LNCaP clone FGC (cell line): ENCODE results near the gene CAMK2G.

Source experiments
- DNase-seq: peaks from one replicate; pipeline ENCODE4 v3.0.0-alpha.2; 2011; ENCODE audit warnings: low read depth
- H3K4me3 ChIP-seq: 2 replicates; pipeline ENCODE4 v1.5.1; 2011; ENCODE audit warnings: mild to moderate bottlenecking, low read depth, low read length, control low read depth
- CTCF ChIP-seq: IDR thresholded peaks from 2 replicates; pipeline ENCODE4 v1.5.1; 2012; ENCODE audit warnings: mild to moderate bottlenecking; ENCODE audit not compliant: control insufficient read depth, insufficient read depth; ENCODE audit errors: extremely low read depth

CAMK2G gene

DNA sequence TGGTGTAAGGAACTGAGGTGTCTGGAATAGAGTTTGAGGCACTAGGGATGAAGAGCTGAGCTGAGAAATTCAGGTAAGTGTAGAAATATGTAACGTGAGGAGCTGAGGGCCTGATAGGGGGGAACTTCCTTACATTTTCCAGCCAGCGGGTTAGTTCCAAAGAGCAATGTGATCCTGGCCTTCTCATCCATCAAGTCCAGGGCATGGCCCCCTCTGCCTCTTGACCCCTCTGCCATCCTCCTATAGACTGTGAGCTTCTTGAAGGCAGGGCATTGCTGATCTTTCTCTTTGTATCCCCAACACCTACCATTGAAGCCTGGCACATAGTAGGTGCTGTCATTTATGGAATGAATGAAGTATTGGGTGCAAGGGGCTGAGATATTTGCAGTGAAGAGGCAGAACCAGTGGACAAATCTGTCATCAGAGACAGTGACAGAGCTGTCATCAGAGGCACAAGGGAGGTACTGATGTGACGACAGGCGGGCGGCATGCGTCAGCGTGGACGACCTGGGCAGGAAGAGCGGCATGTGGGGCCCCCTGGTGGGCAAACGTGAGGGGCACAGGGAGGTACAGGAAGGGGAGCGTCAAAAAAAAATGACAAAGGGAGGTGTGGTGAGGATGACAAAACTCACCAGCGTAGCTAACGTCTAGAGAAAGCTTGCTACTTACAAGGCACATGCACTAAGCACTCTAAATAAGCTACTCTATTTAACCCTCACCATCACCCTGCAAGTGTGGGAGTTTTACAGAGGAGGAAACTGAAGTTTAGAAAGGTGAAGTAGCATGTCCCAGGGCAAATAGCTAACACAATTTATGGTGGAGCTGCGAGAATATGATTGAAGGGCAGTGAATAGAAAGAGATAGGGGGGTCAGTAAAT is 5.2 kb upstream of the CAMK2G start:
- DNase-seq: no peak
- peak; percentile 77 for TF ChIP-seq CTCF

DNA sequence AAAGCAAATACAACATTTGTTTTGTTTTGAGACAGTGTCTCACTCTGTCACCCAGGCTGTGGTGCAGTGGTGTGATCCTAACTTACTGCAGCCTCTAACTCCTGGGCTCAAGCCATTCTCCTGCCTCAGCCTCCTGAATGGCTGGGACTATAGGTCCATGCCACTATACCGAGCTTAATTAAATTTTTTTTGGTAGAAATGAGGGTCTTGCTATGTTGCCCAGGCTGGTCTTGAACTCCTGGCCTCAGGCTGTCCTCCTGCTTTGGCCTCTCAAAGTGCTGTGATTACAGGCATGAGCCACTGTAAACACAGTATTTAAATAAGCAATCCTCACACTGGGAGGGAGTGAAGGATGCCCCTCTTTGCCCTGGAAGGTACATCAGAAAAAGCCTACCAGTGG is 4.0 kb upstream of the CAMK2G start:
- H3K4me3 ChIP-seq: no peak overlapping the region
- DNase-seq: no peak
- no peak for TF ChIP-seq CTCF

More for the DNA sequence above, 5.2 kb upstream of the CAMK2G start:
- no peak overlapping the region for H3K4me3 ChIP-seq

GRCh38 chr10:73877533-73878160 is 3.3 kb upstream of the CAMK2G start:
- no peak for TF ChIP-seq CTCF
- no peak overlapping the region for H3K4me3 ChIP-seq
- DNase-seq: no peak

DNA sequence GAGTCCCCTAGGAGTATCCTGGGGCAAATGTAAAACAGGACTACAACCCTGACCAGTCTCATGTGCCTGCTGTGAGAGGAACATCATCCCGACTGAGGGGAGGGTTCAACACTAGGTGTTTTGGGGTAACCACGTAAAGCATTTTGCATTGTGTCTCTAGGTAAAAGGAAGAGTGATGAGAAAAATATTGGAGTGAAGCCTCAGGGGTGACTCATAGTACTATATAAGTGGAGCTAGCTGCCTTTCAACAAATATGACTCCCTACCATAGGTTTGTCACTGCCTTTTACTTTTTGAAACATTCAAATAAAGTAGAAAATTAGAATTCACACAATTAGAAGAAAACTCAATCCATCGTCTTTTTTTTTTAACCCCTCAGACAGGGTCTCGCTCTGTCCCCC is 2.6 kb upstream of the CAMK2G start:
- no peak for DNase-seq
- TF ChIP-seq CTCF: no peak
- no peak overlapping the region for H3K4me3 ChIP-seq

- no peak overlapping the region for H3K4me3 ChIP-seq
- TF ChIP-seq CTCF: no peak
- DNase-seq: no peak
Observed at GRCh38 chr10:73876566-73876965, 2.2 kb upstream of the CAMK2G start.

GRCh38 chr10:73876157-73876556 is 1.8 kb upstream of the CAMK2G start:
- H3K4me3 ChIP-seq: no peak overlapping the region
- no peak for DNase-seq
- TF ChIP-seq CTCF: no peak
